Fibroblast of lung (primary cell): Measurements from ENCODE around the gene CCDC121.

Source experiments
- EZH2 ChIP-seq: IDR thresholded peaks from 2 replicates; pipeline ENCODE4 v1.5.1; 2012; ENCODE audit warnings: low read length, control low read depth, mild to moderate bottlenecking; ENCODE audit errors: missing control alignments
- TF ChIP-seq, protein P1 (sequence below), 2 donors: IDR thresholded peaks in 1 of 2; conservative IDR thresholded peaks in 1 of 2; 1 replicate in 1 of 2; 2 replicates in 1 of 2; pipeline ENCODE4 v1.5.1; 2011 to 2012; ENCODE audit warnings: low read length in 2 of 2, control low read depth in 1 of 2, inconsistent platforms in 1 of 2, low read depth in 1 of 2, mild to moderate bottlenecking in 1 of 2

- TF ChIP-seq, protein P1, sequence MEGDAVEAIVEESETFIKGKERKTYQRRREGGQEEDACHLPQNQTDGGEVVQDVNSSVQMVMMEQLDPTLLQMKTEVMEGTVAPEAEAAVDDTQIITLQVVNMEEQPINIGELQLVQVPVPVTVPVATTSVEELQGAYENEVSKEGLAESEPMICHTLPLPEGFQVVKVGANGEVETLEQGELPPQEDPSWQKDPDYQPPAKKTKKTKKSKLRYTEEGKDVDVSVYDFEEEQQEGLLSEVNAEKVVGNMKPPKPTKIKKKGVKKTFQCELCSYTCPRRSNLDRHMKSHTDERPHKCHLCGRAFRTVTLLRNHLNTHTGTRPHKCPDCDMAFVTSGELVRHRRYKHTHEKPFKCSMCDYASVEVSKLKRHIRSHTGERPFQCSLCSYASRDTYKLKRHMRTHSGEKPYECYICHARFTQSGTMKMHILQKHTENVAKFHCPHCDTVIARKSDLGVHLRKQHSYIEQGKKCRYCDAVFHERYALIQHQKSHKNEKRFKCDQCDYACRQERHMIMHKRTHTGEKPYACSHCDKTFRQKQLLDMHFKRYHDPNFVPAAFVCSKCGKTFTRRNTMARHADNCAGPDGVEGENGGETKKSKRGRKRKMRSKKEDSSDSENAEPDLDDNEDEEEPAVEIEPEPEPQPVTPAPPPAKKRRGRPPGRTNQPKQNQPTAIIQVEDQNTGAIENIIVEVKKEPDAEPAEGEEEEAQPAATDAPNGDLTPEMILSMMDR (conservative IDR thresholded peaks at IDR 0.05 in 1 of 2, IDR thresholded peaks at IDR 0.05 in 1 of 2; ENCODE audit: low read depth in 1 of 2, low read length in 2 of 2): no peak
- TF ChIP-seq EZH2: no peak
These were observed 18.9 kb upstream of the CCDC121 start for GRCh38 chr2:27647737-27648136.
